GM12892 (cell line): ENCODE data around the gene VSIG10L2.

ENCODE experiments used
- POLR2A ChIP-seq: IDR thresholded peaks from 2 replicates; pipeline ENCODE4 v1.6.1; 2011; ENCODE audit warnings: low read depth, low read length, control low read depth
- POLR2AphosphoS5 ChIP-seq: IDR thresholded peaks from 2 replicates; pipeline ENCODE4 v1.6.1; 2011; ENCODE audit warnings: low read depth, low read length, control low read depth
- TAF1 ChIP-seq: IDR thresholded peaks from 2 replicates; pipeline ENCODE4 v1.6.1; 2011; ENCODE audit warnings: low read depth, mild to moderate bottlenecking, control low read depth, low read length, borderline replicate concordance

- TF ChIP-seq TAF1 (no peak), POLR2A (no peak), POLR2AphosphoS5 (no peak)
These were observed 47.0 kb downstream of the VSIG10L2 start for GRCh38 chr11:125992893-125993292.
